Stimulated activated CD4-positive, alpha-beta T cell treated with anti-CD3 and anti-CD28 coated beads, Interleukin-12 subunit alpha, Interleukin-12 subunit beta, amount 100 ng/mL, for 48 hours (primary cell): Measurements from ENCODE around the gene EPB41.
"Not testable (repeated sequence)": the region's sequence is repeated elsewhere in the genome, so short reads cannot be mapped to it uniquely, and the experiment has no call there.

Source experiments
- DNase-seq, 3 donors: peaks; one replicate each; pipeline ENCODE4 v3.0.0-alpha.2; 2020; ENCODE audit warnings: low read depth in 2 of 3, low spot score in 1 of 3

The EPB41 gene

GRCh38 chr1:29099286-29099685, 184.9 kb downstream of the EPB41 start:
- DNase-seq = no peak

GRCh38 chr1:29100487-29100886, 186.1 kb downstream of the EPB41 start:
- no peak for DNase-seq

GRCh38 chr1:29105822-29106221, 191.5 kb downstream of the EPB41 start:
- no peak for DNase-seq

- DNase-seq = not testable (repeated sequence)
Observed at GRCh38 chr1:29108041-29108440, 193.7 kb downstream of the EPB41 start.

- DNase-seq = no peak
Observed at GRCh38 chr1:29112705-29113412, 198.5 kb downstream of the EPB41 start.

- no peak for DNase-seq
Observed at GRCh38 chr1:29113413-29114117, 199.2 kb downstream of the EPB41 start.

- DNase-seq = no peak
Observed at GRCh38 chr1:29114654-29115053, 200.3 kb downstream of the EPB41 start.

GRCh38 chr1:29117381-29117780, 203.0 kb downstream of the EPB41 start:
- no peak for DNase-seq

- no peak for DNase-seq
Observed at GRCh38 chr1:29119121-29119929, 205.0 kb downstream of the EPB41 start.

- no peak for DNase-seq
Observed at GRCh38 chr1:29120367-29120766, 206.0 kb downstream of the EPB41 start.

- peak; percentile 55 to 60 (median 58) for DNase-seq
Observed at GRCh38 chr1:29120947-29121485, 206.6 kb downstream of the EPB41 start.

GRCh38 chr1:29121516-29121935, 207.2 kb downstream of the EPB41 start:
- DNase-seq = no peak

GRCh38 chr1:29121936-29122681, 207.7 kb downstream of the EPB41 start:
- peak in 1 of 3 donors; percentile 12 for DNase-seq

- peak in 1 of 3 donors; percentile 5 for DNase-seq
Observed at GRCh38 chr1:29122682-29123052, 208.3 kb downstream of the EPB41 start.

GRCh38 chr1:29123053-29123886, 208.9 kb downstream of the EPB41 start:
- DNase-seq = peak in 1 of 3 donors; percentile 19

GRCh38 chr1:29123887-29124365, 209.6 kb downstream of the EPB41 start, which contains the start of gene TMEM200B:
TSS of gene TMEM200B (minus strand) at chr1:29123903. CDS start at chr1:29121828, 2,075 bp downstream.
- peak in 1 of 3 donors; percentile 12 for DNase-seq

GRCh38 chr1:29124366-29125236, 210.2 kb downstream of the EPB41 start:
- peak; percentile 38 to 59 (median 44) for DNase-seq

GRCh38 chr1:29125237-29125641, 210.9 kb downstream of the EPB41 start:
- no peak for DNase-seq

GRCh38 chr1:29125788-29126187, 211.4 kb downstream of the EPB41 start:
- DNase-seq = no peak
